DMS114 treated with DMSO at 0.1 percent for 48 hours (cell line): ENCODE results near the gene DDX59.

Source experiments
- DNase-seq: peaks from one replicate; lab custom pipeline; 2025; ENCODE audit not compliant: unreplicated experiment; lab: John Stamatoyannopoulos, UW

Gene DDX59

GRCh38 chr1:200669314-200670241 lies at the start of gene DDX59:
Gene DDX59 (minus strand): TSS chr1:200669907. CDS start chr1:200666740, 3,167 bp downstream.
- DNase-seq, result peak; percentile 93

- no peak for DNase-seq
Observed at GRCh38 chr1:200714504-200715187, 44.9 kb upstream of the DDX59 start.

- no peak for DNase-seq
Observed at GRCh38 chr1:200710166-200710565, 40.5 kb upstream of the DDX59 start.

- no peak for DNase-seq
Observed at GRCh38 chr1:200708769-200709168, 39.1 kb upstream of the DDX59 start.

GRCh38 chr1:200708161-200708560 lies 38.5 kb upstream of the DDX59 start:
- no peak for DNase-seq

GRCh38 chr1:200707116-200707515 lies 37.4 kb upstream of the DDX59 start:
- no peak for DNase-seq

- DNase-seq, result no peak
Observed at GRCh38 chr1:200706111-200706814, 36.6 kb upstream of the DDX59 start.

- DNase-seq, result no peak
Observed at GRCh38 chr1:200704986-200705500, 35.3 kb upstream of the DDX59 start.

GRCh38 chr1:200699871-200700270 lies 30.2 kb upstream of the DDX59 start:
- no peak for DNase-seq

- no peak for DNase-seq
Observed at GRCh38 chr1:200694738-200695137, 25.0 kb upstream of the DDX59 start.

- DNase-seq, result no peak
Observed at GRCh38 chr1:200693327-200693726, 23.6 kb upstream of the DDX59 start.

GRCh38 chr1:200692316-200692715 lies 22.6 kb upstream of the DDX59 start:
- DNase-seq, result no peak

- DNase-seq, result no peak
Observed at GRCh38 chr1:200686620-200687019, 16.9 kb upstream of the DDX59 start.

GRCh38 chr1:200684015-200684414 lies 14.3 kb upstream of the DDX59 start:
- no peak for DNase-seq

- no peak for DNase-seq
Observed at GRCh38 chr1:200683298-200683697, 13.6 kb upstream of the DDX59 start.

- DNase-seq, result no peak
Observed at GRCh38 chr1:200681231-200681630, 11.5 kb upstream of the DDX59 start.

- DNase-seq, result no peak
Observed at GRCh38 chr1:200676829-200677228, 7.1 kb upstream of the DDX59 start.

GRCh38 chr1:200675588-200675852 lies 5.8 kb upstream of the DDX59 start:
- DNase-seq, result no peak

- no peak for DNase-seq
Observed at GRCh38 chr1:200674838-200675587, 5.3 kb upstream of the DDX59 start.

- DNase-seq, result no peak
Observed at GRCh38 chr1:200673952-200674823, 4.5 kb upstream of the DDX59 start.
